ENCODE data around the gene ALK.

The ALK gene

GRCh38 chr2:29591600-29591999, 329.8 kb downstream of the ALK start:
- H3K4me3 ChIP-seq (ENCODE audit: low read depth, low read length) = no peak overlapping the region
- ChIA-PET POLR2A (no interaction called here), CTCF (interaction anchor here (0.7 kb wide), 1 partner anchor 499 kb away, joined by 5 read pairs; no protein-coding TSS in a partner anchor)
- TF ChIP-seq PRDM10 (tag by site-specific recombination; IDR thresholded peaks at IDR 0.05) (no peak), ZNF571 (tag by site-specific recombination; IDR thresholded peaks at IDR 0.05) (no peak), WT1 (tag by site-specific recombination; IDR thresholded peaks at IDR 0.05) (no peak), ZNF626 (tag by site-specific recombination; IDR thresholded peaks at IDR 0.05) (no peak), ZNF704 (tag by site-specific recombination; IDR thresholded peaks at IDR 0.05) (no peak), SCRT1 (tag by site-specific recombination; IDR thresholded peaks at IDR 0.05; ENCODE audit: borderline replicate concordance) (no peak), ZFHX2 (tag by site-specific recombination; conservative IDR thresholded peaks at IDR 0.05) (no peak), ZNF335 (tag by site-specific recombination; conservative IDR thresholded peaks at IDR 0.05) (no peak)
- TF ChIP-seq, protein P1, sequence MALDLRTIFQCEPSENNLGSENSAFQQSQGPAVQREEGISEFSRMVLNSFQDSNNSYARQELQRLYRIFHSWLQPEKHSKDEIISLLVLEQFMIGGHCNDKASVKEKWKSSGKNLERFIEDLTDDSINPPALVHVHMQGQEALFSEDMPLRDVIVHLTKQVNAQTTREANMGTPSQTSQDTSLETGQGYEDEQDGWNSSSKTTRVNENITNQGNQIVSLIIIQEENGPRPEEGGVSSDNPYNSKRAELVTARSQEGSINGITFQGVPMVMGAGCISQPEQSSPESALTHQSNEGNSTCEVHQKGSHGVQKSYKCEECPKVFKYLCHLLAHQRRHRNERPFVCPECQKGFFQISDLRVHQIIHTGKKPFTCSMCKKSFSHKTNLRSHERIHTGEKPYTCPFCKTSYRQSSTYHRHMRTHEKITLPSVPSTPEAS (tag by site-specific recombination; IDR thresholded peaks at IDR 0.05) = no peak
- H3K4me1 ChIP-seq (ENCODE audit: control insufficient read depth, insufficient read depth, low read length) = no peaks in the 10 kb centered on the region
- H3K27ac ChIP-seq (ENCODE audit: extremely low read depth, low read depth, low read length) = no peak overlapping the region
- H3K36me3 ChIP-seq (ENCODE audit: control insufficient read depth in 2 of 2, insufficient read depth in 1 of 2, low read length in 2 of 2) = no peaks in the 10 kb centered on the region
- H3K9me3 ChIP-seq (ENCODE audit: control insufficient read depth, insufficient read depth, low read depth, low read length) = no peaks in the 10 kb centered on the region

DNA sequence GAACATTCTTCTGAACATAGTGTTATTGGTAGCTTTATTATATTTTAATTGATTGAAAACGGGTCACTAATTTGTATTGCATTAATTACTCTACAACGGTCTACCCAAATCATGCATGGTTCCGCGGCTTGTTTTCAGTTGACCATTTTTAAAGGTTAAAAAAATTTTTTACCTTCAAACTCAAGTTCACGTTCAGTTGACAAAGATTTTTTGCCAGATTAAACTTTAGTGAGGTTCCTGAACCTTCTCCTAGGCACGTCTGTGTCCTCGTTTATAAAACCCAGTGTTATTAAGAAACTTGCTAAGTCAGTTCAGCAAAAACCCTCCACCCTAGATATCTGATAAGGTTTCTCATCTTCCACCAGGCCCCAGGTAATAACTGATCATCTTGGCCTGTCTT, 331.2 kb downstream of the ALK start:
- Histone ChIP-seq H3K36me3 (ENCODE audit: control insufficient read depth in 2 of 2, insufficient read depth in 1 of 2, low read length in 2 of 2) (no peaks in the 10 kb centered on the region), H3K4me1 (ENCODE audit: control insufficient read depth, insufficient read depth, low read length) (no peaks in the 10 kb centered on the region), H3K4me3 (ENCODE audit: low read depth, low read length) (no peak overlapping the region), H3K9me3 (ENCODE audit: control insufficient read depth, insufficient read depth, low read depth, low read length) (no peaks in the 10 kb centered on the region), H3K27ac (ENCODE audit: extremely low read depth, low read depth, low read length) (no peak overlapping the region)
- TF ChIP-seq ZNF292 (tag by site-specific recombination; IDR thresholded peaks at IDR 0.05; ENCODE audit: borderline replicate concordance, low read depth) (no peak), PRDM1 (tag by site-specific recombination; IDR thresholded peaks at IDR 0.05) (no peak), PRDM4 (tag by site-specific recombination; IDR thresholded peaks at IDR 0.05) (no peak), ZNF560 (tag by site-specific recombination; IDR thresholded peaks at IDR 0.05; ENCODE audit: borderline replicate concordance) (no peak), ZNF558 (tag by site-specific recombination; IDR thresholded peaks at IDR 0.05) (no peak), ZNF626 (tag by site-specific recombination; IDR thresholded peaks at IDR 0.05) (no peak), KLF17 (tag by site-specific recombination; IDR thresholded peaks at IDR 0.05) (no peak)
- TF ChIP-seq, protein P2, sequence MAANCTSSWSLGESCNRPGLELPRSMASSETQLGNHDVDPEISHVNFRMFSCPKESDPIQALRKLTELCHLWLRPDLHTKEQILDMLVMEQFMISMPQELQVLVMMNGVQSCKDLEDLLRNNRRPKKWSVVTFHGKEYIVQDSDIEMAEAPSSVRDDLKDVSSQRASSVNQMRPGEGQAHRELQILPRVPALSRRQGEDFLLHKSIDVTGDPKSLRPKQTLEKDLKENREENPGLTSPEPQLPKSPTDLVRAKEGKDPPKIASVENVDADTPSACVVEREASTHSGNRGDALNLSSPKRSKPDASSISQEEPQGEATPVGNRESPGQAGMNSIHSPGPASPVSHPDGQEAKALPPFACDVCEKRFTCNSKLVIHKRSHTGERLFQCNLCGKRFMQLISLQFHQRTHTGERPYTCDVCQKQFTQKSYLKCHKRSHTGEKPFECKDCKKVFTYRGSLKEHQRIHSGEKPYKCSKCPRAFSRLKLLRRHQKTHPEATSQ (tag by site-specific recombination; IDR thresholded peaks at IDR 0.05) = no peak
- TF ChIP-seq, protein P3, sequence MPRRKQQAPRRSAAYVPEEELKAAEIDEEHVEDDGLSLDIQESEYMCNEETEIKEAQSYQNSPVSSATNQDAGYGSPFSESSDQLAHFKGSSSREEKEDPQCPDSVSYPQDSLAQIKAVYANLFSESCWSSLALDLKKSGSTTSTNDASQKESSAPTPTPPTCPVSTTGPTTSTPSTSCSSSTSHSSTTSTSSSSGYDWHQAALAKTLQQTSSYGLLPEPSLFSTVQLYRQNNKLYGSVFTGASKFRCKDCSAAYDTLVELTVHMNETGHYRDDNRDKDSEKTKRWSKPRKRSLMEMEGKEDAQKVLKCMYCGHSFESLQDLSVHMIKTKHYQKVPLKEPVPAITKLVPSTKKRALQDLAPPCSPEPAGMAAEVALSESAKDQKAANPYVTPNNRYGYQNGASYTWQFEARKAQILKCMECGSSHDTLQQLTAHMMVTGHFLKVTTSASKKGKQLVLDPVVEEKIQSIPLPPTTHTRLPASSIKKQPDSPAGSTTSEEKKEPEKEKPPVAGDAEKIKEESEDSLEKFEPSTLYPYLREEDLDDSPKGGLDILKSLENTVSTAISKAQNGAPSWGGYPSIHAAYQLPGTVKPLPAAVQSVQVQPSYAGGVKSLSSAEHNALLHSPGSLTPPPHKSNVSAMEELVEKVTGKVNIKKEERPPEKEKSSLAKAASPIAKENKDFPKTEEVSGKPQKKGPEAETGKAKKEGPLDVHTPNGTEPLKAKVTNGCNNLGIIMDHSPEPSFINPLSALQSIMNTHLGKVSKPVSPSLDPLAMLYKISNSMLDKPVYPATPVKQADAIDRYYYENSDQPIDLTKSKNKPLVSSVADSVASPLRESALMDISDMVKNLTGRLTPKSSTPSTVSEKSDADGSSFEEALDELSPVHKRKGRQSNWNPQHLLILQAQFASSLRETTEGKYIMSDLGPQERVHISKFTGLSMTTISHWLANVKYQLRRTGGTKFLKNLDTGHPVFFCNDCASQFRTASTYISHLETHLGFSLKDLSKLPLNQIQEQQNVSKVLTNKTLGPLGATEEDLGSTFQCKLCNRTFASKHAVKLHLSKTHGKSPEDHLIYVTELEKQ (tag by site-specific recombination; IDR thresholded peaks at IDR 0.05; ENCODE audit: borderline replicate concordance) = no peak
- ChIA-PET POLR2A (interaction anchor here (0.6 kb wide), 1 partner anchor 74 kb away, joined by 7 read pairs; no protein-coding TSS in a partner anchor), CTCF (no interaction called here)

All from HEK293 (cell line).